Stomach (tissue), 4 donors: ENCODE results near the gene FAM107B.

Experiments
- POLR2A ChIP-seq, 4 donors: fragments of 450-650 bp; IDR thresholded peaks; one replicate each; pipeline ENCODE4 v1.6.1; 2016; ENCODE audit warnings: antibody characterized with exemption in 4 of 4, control low read depth in 2 of 4, mild to moderate bottlenecking in 1 of 4, moderate library complexity in 1 of 4
- POLR2AphosphoS5 ChIP-seq, 3 donors: sonication (generic); formaldehyde crosslinking; IDR thresholded peaks; one replicate each; pipeline ENCODE4 v1.6.1; 2016; ENCODE audit warnings: antibody characterized with exemption in 3 of 3

- peak in 2 of 3 donors; percentile 77 to 93 for TF ChIP-seq POLR2AphosphoS5 (IDR thresholded peaks at IDR 0.05)
- no peak for TF ChIP-seq POLR2A (IDR thresholded peaks at IDR 0.05)
Measured at GRCh38 chr10:14742815-14743214, 31.9 kb downstream of the FAM107B start.
